ENCODE measurements around the gene SLC8A1. TPM values are rescaled to one million over a fixed set of nuclear protein-coding genes. Genes with fewer than 3 reads are reported as not detected.

The SLC8A1 gene
- total RNA-seq, 1 donor from 2014 or later: 5.6 TPM

GRCh38 chr2:40193670-40194026, 258.2 kb downstream of the SLC8A1 start:
- no peak for DNase-seq (ENCODE audit: low spot score in 2 of 2)
- Histone ChIP-seq H3K27me3 (no peaks in the 10 kb centered on the region), H3K4me1 (no peaks in the 10 kb centered on the region), H3K9me3 (no peaks in the 10 kb centered on the region), H3K36me3 (no peaks in the 10 kb centered on the region), H3K27ac (no peak overlapping the region), H3K4me3 (no peak overlapping the region)
- TF ChIP-seq CTCF (IDR thresholded peaks at IDR 0.05): no peak
- intact Hi-C loops (cut with DNase I): no loop called here

GRCh38 chr2:40192864-40193669, 258.8 kb downstream of the SLC8A1 start:
- Histone ChIP-seq H3K27ac (no peak overlapping the region), H3K27me3 (no peaks in the 10 kb centered on the region), H3K4me1 (no peaks in the 10 kb centered on the region), H3K4me3 (no peak overlapping the region), H3K36me3 (no peaks in the 10 kb centered on the region), H3K9me3 (no peaks in the 10 kb centered on the region)
- DNase-seq (ENCODE audit: low spot score in 2 of 2): no peak
- TF ChIP-seq CTCF (IDR thresholded peaks at IDR 0.05): no peak
- intact Hi-C loops (cut with DNase I): no loop called here

- no peaks in the 10 kb centered on the region for H3K36me3 ChIP-seq
- H3K9me3 ChIP-seq: no peaks in the 10 kb centered on the region
- DNase-seq (ENCODE audit: low spot score in 2 of 2): no peak
- no peaks in the 10 kb centered on the region for H3K27me3 ChIP-seq
- intact Hi-C loops (cut with DNase I): no loop called here
- TF ChIP-seq CTCF (IDR thresholded peaks at IDR 0.05): no peak
- H3K4me1 ChIP-seq: no peaks in the 10 kb centered on the region
- H3K4me3 ChIP-seq: no peak overlapping the region
- no peak overlapping the region for H3K27ac ChIP-seq
Measured at GRCh38 chr2:40190457-40190856, 261.4 kb downstream of the SLC8A1 start.

- Histone ChIP-seq H3K27me3 (no peaks in the 10 kb centered on the region), H3K9me3 (no peaks in the 10 kb centered on the region), H3K4me1 (no peaks in the 10 kb centered on the region), H3K36me3 (no peaks in the 10 kb centered on the region), H3K27ac (no peak overlapping the region), H3K4me3 (no peak overlapping the region)
- DNase-seq (ENCODE audit: low spot score in 2 of 2): no peak
- no peak for TF ChIP-seq CTCF (IDR thresholded peaks at IDR 0.05)
- intact Hi-C loops (cut with DNase I): no loop called here
Measured at GRCh38 chr2:40189881-40190280, 262.0 kb downstream of the SLC8A1 start.

GRCh38 chr2:40187054-40187453, 264.8 kb downstream of the SLC8A1 start:
- DNase-seq (ENCODE audit: low spot score in 2 of 2): no peak
- Histone ChIP-seq H3K4me3 (no peak overlapping the region), H3K9me3 (no peaks in the 10 kb centered on the region), H3K4me1 (no peaks in the 10 kb centered on the region), H3K27ac (no peak overlapping the region), H3K36me3 (no peaks in the 10 kb centered on the region), H3K27me3 (no peaks in the 10 kb centered on the region)
- intact Hi-C loops (cut with DNase I): no loop called here
- TF ChIP-seq CTCF (IDR thresholded peaks at IDR 0.05): no peak
